GM12891 (cell line): Measurements from ENCODE around the gene AGBL5.

Source experiments
- PAX5 ChIP-seq: IDR thresholded peaks from 2 replicates; pipeline ENCODE4 v1.6.1; 2011; ENCODE audit warnings: low read length, moderate library complexity, mild to moderate bottlenecking; ENCODE audit not compliant: insufficient read depth, severe bottlenecking
- POLR2A ChIP-seq: IDR thresholded peaks from 2 replicates; pipeline ENCODE4 v1.6.1; 2011; ENCODE audit warnings: low read depth, low read length, control low read depth
- TAF1 ChIP-seq: IDR thresholded peaks from 2 replicates; pipeline ENCODE4 v1.6.1; 2011; ENCODE audit warnings: low read depth, low read length, control low read depth

- no peak for TF ChIP-seq POLR2A
- TF ChIP-seq TAF1 = no peak
- no peak for TF ChIP-seq PAX5
Observed at GRCh38 chr2:27091746-27092695, 40.6 kb downstream of the AGBL5 start.
